Activated T-helper 9 cell treated with anti-CD3 and anti-CD28 coated beads, Interleukin-2, amount 50 U/mL, for 16 hours (primary cell): Measurements from ENCODE around the gene CCDC24.

Experiments used
- DNase-seq: peaks from one replicate; pipeline ENCODE4 v3.0.0-alpha.2; 2020; ENCODE audit warnings: low read depth

Gene CCDC24

DNA sequence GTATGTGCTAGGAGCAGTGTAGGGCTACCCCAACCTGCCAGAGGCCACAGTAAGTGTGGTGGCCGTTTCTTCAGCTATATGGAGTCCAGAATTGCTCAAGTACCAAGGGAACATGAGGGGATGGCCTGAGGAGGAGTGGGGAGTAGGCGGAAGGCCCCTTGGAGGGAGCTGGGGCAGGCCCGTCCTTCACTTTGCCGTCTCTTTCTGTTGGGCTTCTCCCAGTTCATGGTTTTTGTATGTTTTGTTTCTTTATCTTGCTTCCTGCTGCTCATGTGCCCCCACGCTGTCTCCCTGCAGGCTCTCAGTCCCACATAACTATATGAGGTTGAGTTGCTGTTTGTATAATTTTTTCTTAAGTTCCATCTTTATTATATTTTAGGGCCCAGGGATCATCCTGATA, 27.5 kb upstream of the CCDC24 start:
- DNase-seq = no peak

DNA sequence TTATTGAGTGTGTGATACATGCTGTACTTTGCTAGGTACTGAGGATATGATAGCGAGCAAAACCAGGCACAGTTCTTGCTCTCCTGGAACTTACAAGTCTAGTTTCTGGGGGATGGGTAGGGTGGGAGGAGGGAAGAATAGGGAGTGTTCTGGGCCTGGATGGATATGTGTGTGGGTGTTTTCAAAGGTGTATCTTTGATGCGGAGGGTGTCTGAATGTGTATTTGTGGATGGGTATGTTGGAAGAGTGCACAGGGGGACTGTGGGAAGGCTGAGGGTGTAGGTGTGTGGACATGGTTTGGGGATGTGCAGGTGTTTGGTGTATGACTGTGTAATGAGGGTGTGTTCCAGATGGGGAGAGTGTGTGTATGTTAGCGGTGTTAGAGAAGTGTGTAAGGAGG, 26.1 kb upstream of the CCDC24 start:
- DNase-seq = no peak

DNA sequence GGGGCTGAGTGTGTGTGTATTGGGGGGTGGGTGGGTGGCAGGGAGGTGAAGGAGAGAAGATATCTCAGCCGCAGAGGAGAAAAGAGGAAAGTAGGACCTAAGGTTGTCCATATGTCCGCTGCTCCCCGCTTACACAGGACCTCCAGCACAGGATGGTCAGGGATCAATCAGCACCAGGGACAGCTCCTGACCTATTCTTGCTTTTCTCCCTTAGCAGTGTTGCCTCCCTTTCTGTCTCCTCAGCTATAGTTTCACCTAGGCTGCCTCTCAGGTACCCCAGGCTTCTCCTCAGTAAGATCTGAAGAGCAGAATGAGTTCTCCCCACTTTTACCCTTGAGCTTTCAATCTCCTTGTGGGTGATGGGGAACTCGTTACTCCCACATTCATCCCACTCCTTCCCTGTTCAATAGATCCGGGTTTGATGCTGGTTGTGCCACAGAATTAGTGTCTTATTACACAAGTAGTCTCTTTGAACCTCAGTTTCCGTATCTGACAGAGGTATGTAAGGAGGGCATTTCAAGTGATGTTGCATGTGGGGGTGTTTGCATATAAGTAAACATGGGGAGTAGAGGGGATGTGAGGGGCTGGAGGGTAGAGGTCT, 23.0 kb upstream of the CCDC24 start:
- no peak for DNase-seq

DNA sequence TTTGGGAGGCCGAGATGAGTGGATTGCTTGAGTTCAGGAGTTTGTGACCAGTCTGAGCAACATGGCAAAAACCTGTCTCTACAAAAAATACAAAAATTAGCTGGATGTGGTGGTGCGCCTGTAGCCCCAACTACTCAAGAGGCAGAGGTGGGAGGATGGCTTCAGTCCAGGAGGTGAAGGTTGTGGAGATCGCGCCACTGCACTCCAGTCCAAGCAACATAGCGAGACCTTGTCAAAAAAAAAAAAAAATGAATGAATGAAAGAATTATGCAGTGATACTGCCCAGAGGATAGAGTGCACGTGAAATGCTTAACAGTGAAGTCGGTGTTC, 22.0 kb upstream of the CCDC24 start:
- DNase-seq = no peak

DNA sequence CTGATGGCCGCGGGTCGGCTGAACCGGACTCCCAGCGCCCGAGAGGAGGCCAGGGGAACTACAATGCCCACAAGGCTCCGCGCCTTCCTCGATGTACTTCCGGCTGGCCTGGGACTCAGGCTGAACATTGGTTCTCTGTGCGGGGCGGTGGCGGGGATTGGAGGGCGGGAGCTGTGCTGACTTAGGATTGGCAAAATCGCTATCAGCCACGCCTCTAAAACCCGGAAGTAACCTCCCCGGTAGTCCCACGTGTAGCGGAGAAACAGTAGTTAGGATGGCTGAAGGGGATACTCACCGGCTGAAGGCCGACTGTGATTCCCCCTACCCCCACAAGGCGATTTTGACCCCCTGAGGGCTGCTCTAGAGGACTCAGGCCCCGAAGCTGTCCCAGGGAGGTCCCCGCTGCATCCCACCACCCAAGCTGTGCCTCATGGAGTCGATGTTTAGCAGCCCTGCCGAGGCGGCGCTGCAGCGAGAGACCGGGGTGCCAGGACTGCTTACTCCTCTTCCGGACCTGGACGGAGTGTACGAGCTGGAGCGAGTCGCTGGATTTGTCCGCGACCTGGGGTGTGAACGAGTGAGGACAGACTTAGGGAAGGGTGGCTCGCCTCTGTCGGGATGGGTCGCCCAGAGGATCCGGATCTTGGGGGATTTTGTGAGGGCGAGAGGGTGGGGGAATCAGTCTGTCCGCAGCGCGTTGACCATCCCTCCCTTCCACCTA, 21.5 kb upstream of the CCDC24 start, which contains the start of gene DPH2:
DPH2 (plus strand) TSS at position 265 of the 721 bp plus-strand sequence; CDS start at position 431, 166 bp downstream.
- DNase-seq = peak; percentile 94

DNA sequence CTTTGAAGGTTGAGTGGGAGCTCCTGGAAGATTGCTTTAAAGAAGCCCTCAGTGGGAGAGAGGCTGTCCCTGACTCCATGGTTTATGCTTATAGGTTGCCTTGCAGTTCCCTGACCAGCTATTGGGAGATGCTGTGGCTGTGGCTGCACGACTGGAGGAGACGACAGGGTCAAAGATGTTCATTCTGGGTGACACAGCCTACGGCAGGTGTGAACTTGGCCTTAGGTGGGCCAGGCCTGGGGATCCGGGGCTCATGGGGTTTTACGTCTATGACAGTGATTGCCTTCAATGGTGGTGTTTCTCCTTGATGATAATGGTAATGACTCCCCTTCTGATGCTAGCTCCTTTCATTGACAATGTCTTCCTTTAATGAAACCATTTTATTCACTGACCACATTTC, 20.9 kb upstream of the CCDC24 start:
- DNase-seq = no peak

DNA sequence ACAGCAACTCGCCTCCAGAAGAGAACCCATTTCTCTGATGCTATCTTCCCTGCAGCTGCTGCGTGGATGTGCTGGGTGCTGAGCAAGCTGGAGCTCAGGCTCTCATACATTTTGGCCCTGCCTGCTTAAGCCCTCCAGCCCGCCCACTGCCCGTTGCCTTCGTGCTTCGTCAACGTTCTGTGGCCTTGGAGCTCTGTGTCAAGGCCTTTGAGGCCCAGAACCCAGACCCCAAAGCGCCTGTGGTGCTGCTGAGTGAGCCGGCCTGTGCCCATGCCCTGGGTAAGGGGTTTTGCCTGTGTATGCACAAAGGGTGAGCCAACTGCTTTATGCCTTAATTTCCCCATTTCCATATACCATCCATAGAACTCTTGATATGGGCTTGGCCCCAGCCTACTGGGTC, 20.5 kb upstream of the CCDC24 start:
- DNase-seq = no peak

DNA sequence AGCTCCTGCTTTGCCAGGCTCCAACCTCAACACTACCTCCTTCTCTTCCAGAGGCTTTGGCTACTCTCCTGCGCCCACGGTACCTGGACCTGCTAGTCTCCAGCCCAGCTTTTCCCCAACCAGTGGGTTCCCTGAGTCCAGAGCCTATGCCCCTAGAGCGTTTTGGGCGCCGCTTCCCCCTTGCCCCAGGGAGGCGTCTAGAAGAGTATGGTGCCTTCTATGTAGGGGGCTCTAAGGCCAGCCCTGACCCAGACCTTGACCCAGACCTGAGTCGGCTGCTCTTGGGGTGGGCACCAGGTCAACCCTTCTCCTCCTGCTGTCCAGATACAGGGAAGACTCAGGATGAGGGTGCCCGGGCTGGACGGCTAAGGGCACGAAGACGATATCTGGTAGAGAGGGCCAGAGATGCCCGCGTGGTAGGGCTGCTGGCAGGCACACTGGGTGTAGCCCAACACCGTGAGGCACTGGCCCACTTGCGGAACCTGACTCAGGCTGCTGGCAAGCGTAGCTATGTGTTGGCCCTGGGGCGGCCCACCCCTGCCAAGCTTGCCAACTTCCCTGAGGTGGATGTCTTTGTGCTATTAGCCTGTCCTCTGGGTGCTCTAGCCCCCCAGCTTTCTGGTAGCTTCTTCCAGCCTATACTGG, 19.9 kb upstream of the CCDC24 start:
- DNase-seq = no peak

DNA sequence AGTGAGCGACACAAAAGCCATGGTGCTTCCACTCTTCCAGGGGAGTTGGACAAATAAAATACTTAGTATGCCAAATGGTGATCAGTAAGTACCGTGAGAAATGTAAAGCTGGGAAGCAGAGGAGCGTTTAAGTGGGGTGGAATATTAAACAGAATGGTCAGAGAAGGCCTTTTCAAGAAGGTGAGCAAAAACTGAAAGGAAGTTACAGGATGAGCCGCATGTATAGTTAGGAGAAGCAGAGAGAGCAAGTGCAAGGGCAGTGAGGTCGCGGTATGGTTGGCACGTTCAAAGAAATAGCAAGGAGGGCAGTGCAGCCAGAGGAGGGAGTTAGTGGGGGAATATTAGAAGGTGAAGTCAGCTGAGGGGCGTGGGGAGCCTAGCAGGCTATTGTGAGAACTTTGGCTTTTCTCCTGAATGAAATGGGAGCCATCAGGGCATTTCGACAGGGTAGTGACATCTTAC, 17.4 kb upstream of the CCDC24 start:
- no peak for DNase-seq

DNA sequence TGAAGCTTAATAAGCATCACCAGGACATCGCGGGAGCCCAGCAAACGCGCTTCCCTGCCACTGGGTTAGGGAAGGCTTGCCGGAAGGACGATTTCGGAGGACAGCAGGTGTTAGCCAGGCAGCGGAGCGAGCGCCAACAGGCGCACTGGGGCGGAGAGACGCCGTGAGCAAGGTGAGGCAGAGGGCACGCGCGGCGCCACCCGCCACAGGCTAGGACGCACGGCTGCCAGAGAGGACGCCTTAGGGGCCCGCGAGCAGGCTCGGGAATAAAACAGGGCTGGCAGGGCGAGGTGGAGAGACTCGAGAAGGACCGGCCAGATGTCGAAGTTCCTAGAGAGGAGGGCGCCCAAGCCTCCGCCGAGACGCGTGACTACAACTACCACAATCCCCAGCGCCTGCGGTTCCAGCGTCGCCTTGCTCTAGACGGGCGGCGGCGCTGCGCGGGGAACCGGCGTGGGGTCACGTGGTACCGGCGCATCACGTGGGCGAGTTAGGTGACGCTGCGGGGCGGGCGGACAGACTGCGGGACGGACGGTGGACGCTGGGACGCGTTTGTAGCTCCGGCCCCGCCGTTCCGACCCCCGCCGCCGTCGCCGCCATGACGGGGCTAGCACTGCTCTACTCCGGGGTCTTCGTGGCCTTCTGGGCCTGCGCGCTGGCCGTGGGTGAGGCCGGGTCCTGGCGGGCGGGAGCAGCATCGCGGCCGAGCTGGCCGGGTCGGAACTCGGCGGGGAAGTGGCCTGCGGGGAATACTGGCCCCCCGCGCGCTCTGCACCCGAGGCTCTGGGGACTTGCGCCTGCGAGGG, 16.8 kb upstream of the CCDC24 start, which contains the start of gene ATP6V0B:
ATP6V0B (plus strand) TSS at position 518 of the 806 bp plus-strand sequence; CDS start at position 599, 81 bp downstream.
- DNase-seq = peak; percentile 93

DNA sequence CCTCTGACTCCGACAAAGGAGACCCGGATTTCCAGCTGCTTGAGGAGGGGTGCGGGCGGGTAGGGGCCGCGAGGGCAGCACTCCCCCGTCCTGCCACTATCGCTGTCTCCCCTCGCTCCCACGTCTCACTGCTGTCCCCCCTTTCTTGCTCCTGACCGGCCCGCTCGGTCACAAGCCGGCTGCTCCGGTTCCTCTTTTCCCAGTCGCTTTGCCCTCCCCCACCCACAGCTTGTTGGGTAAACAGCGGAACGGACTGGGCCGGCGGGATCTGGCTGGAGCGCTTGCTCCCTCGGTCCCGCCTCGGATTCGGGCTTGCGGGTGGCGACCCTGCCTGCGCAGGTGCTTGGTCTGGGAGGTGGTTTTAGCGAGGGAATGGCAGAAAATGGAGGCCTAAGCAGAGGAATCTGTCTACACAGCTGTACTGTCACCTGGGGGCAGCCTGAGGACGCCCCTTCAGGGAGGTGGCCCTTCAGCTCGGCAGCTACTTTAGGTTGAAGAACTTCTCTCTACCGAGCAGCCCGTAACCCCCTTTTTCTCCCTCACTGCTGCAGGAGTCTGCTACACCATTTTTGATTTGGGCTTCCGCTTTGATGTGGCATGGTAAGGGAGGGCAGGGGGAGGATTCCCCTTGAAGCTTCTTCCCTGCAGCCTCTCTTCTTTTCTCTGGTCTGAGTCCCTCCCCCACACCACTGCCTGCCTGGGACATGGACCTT, 16.0 kb upstream of the CCDC24 start:
- no peak for DNase-seq

DNA sequence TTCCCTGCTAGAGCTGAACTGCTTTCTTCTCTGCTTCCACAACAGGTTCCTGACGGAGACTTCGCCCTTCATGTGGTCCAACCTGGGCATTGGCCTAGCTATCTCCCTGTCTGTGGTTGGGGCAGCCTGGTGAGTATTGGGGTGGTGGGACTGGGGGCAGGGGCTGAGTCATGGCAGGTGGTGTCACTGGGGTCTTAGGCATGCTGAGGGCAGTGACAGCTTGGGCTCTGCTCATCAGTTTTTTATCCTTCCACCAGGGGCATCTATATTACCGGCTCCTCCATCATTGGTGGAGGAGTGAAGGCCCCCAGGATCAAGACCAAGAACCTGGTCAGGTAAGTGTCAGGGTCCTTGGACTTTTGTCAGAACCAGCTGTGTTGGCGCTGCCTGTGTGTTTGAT, 15.4 kb upstream of the CCDC24 start:
- DNase-seq = no peak

DNA sequence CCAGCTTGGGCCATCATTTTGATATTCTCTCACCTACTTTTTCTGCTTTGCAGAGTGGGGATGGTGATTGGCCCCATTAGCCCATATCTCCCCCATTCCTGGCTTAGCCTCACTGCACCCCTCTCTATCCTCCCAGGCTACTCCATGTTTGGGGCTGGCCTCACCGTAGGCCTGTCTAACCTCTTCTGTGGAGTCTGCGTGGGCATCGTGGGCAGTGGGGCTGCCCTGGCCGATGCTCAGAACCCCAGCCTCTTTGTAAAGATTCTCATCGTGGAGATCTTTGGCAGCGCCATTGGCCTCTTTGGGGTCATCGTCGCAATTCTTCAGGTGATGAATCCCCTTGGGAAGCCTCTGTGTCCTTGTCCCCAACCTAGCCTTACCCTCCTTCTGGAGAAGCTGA, 14.5 kb upstream of the CCDC24 start:
- DNase-seq = no peak

DNA sequence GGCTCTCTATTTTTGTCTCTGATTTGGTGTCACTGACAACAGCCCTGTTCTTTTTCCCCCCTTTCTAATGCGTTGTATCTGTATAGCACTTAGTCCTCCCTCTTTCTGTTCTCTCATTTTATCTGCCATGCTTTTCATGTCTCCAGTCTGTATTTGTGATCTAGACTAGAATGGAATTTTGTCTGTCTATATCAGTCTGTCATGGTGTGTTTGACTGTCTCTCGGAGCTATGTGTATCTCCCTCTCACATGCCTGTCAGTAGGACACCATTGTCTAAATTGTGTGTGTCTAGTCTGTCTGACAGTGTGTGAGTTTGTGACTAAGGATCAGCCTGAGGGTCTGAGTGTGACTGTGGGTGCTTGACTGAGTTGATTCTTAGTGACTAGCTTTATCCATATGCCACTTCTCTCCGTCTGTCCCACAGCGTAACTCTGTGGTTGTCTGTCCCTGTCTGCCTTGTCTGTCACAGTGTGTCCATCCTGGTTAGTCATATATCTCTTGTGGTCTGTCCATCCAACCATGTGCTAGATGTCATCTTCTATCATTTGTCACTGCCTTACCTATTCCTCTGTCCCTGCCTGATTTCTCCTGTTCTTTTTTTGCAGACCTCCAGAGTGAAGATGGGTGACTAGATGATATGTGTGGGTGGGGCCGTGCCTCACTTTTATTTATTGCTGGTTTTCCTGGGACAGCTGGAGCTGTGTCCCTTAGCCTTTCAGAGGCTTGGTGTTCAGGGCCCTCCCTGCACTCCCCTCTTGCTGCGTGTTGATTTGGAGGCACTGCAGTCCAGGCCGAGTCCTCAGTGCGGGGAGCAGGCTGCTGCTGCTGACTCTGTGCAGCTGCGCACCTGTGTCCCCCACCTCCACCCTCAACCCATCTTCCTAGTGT, 13.8 kb upstream of the CCDC24 start:
- DNase-seq = no peak

DNA sequence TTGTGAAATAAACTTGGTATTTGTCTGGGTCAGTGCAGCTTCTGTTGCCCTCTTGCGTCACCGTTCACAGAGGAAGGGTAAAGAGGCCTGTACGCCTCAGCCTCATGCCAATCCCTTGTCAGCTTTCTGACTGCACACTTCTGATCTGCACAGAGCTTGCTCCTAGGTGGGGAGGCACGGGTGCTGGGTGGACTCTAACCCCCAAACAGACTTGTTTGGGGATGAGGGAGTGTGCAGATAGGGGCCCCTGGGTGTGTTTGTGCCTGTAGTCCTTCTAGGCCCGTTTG, 13.2 kb upstream of the CCDC24 start:
- DNase-seq = no peak

DNA sequence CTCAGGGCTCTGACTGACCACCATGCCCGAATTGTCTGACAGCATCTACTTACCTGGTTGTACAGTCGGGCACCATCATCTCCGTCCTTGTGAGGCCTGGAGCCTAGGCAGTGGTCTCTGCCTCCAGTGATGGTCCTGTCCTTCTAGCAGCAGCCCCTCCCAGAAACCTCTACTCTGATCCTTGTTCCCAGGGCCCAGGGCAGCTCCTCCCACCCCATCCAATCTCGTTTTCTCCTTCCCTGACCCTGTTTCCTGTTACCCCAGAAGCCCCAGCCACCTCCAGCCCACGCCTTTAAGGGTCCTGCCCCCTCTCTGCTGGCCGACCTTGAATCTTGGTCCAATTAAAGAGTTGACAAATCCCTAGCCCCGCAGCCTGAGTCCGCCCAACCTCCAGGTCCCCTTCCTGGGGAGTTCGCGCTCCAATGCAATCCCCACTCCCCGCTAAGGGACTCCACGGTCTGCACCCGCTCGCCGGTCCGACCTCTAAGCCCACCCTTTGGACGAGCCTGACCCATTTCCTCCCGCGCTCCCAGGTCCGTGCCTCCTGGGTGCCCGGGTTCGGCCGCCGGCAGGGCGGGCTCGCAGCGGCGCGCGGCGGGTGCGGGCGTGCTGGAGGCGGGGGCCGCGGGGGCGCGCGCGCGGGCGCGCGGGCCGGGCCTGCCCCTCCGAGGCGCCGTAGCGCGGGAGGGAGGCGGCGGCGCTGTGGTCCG, 12.7 kb upstream of the CCDC24 start, which contains the start of gene B4GALT2:
B4GALT2 (plus strand) TSS at position 660 of the 710 bp plus-strand sequence. CDS start 1,951 bp downstream, outside the sequence.
- DNase-seq = no peak

DNA sequence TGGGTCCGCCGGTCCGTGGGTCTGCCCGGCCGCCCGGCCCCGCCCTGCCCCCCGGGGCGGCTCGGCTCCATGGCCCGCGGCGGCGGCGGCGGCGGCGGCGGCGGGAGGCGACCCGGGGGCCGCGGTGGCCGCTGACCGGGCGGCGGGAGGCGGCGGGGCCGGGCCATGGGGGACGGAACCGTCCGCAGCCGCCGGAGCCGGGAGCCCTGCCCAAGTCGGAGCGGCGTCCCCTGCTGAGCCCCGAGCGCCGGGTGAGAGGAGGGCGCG, 12.2 kb upstream of the CCDC24 start:
- no peak for DNase-seq

DNA sequence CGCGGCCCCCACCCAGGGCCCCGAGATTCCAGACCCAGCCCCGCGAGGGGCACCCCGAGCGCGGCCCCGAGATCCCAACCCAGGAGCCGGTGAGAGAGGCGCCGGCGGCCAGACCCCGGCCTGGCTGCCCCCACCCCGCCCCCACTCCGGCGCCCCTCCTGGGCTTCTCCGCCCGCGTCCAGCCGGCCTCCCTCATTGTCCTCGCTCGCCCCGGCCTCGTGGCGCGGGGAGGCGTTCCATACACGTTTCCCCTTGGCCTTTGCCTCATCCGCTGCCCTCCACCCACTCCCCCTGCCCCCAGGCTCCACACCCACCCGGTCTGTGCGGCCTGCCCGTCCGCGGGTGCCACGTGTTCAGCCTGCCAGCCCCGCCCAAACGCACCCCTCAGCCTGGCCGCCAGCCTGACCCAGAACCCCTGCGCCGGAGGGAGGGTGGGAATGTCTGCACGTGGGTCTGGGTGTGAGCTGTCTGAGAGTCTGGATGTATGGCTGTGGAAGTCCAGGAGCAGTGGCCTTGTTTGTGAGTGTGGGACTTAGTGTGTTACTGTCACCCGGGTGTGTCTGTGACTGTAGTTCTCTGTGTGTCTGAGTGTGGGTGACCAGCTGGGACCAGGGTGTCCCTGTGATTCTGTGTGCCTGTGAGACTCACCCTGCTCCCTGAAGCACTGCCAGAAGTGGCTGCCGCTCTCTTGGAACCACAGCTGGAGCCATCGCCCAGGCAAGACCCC, 11.7 kb upstream of the CCDC24 start:
- DNase-seq = no peak

DNA sequence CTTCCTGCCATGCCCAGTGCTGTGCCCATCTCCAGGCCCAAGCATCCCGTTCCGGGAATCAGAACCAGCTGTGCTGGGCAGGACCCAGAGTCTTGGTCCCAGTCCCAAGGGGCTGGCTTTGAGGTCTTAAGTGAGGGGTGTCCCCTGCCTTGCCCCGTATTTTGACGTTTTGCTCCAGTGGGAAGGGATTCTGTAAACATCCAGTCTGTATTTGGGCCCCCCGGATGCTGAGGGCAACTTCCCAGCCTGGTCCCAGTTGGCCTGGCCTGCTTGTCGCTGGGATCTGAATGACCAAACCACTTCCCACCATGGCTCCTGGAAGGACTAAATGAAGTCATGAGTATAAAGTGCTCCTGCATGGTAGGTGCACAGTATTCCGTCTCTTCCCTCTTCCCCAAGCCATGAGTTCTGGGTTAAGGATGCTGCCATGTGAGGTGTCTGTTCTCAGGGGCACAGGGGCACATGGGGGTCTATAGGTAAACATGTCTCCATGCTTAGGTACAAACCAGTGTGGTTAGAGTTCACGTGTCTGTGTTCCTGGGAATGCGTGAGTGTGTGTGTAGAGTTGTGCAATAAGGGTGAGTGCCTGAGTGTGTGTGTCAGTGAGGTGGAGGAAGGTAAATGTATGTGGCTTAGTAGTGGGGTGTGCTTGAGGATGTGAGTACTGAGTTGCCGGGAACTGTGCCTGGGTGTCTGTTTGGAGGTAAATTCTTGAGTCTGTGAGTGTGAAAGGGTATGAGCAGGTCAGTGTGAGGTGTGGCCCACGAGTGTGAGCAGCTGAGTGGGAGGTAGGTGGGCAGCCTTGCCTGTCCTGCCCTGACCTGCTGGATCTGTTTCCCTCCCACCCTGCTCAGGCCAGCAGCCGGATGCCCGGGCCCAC, 10.9 kb upstream of the CCDC24 start:
- no peak for DNase-seq
